Tibial nerve (tissue), 4 donors: ENCODE measurements around the gene HNRNPLL. TPM values are rescaled to one million over a fixed set of nuclear protein-coding genes. Genes with fewer than 3 reads are reported as not detected.

Experiments
- DNase-seq, 2 donors: peaks; one replicate each; pipeline ENCODE4 v3.0.0-alpha.2; 2019; ENCODE audit warnings: low spot score in 2 of 2
- H3K27ac ChIP-seq, 4 donors: fragments of 200-600 bp; sonication (generic) in 3 of 4; one replicate each; pipeline ENCODE4 v1.5.1; 2017 to 2019; ENCODE audit warnings: mild to moderate bottlenecking in 1 of 4
- H3K27me3 ChIP-seq, 2 donors: fragments of 200-600 bp; sonication (generic) in 1 of 2; one replicate each; pipeline versions ENCODE4 v1.5.1 to v1.6.0; 2017 to 2019
- H3K36me3 ChIP-seq, 3 donors: fragments of 200-600 bp; sonication (generic); one replicate each; pipeline ENCODE4 v1.5.1; 2018 to 2019
- H3K4me1 ChIP-seq, 4 donors: fragments of 200-600 bp; sonication (generic) in 3 of 4; one replicate each; pipeline ENCODE4 v1.5.1; 2017 to 2019
- H3K4me3 ChIP-seq, 4 donors: fragments of 200-600 bp; sonication (generic) in 3 of 4; one replicate each; pipeline ENCODE4 v1.5.1; 2017 to 2019; ENCODE audit warnings: mild to moderate bottlenecking in 1 of 4, moderate library complexity in 1 of 4
- H3K9me3 ChIP-seq, 4 donors: fragments of 200-600 bp; sonication (generic) in 3 of 4; one replicate each; pipeline ENCODE4 v1.5.1; 2017 to 2019
- EP300 ChIP-seq, 2 donors: sonication (generic); formaldehyde crosslinking; IDR thresholded peaks; one replicate each; pipeline ENCODE4 v1.6.1; 2017; ENCODE audit warnings: antibody characterized with exemption in 2 of 2, mild to moderate bottlenecking in 1 of 2
- POLR2A ChIP-seq, 2 donors: fragments of 450-650 bp; IDR thresholded peaks; one replicate each; pipeline ENCODE4 v1.6.1; 2017; ENCODE audit warnings: antibody characterized with exemption in 2 of 2, mild to moderate bottlenecking in 2 of 2, moderate library complexity in 2 of 2
- WGBS, 2 donors: methylation state at CpG; one replicate each; pipeline ENCODE4 v1.1.5; 2018; 5-methylcytosine and 5-hydroxymethylcytosine counted together
- total RNA-seq, 4 donors: library from RNA; depleted of rRNA; stranded (reverse); fragments of >200 nt; gene quantifications; one replicate each; pipeline ENCODE4 v1.1.0, GENCODE V29; 2016
- TF ChIP-seq, protein P1 (sequence below), 5 experiments: fragments of 200-600 bp in 3 of 5; fragments of 450-650 bp in 2 of 5; sonication (generic) in 3 of 5; IDR thresholded peaks; one replicate each; pipeline ENCODE4 v1.5.1; 2016 to 2019; ENCODE audit warnings: antibody characterized with exemption in 5 of 5, mild to moderate bottlenecking in 3 of 5, moderate library complexity in 2 of 5

HNRNPLL gene
- total RNA-seq, 4 donors from 2014 or later: 49.5 to 62.5 (median 53.5) TPM

GRCh38 chr2:38516122-38516521, 86.6 kb downstream of the HNRNPLL start:
- Histone ChIP-seq H3K27me3 (no peaks in the 10 kb centered on the region), H3K4me3 (no peak overlapping the region), H3K4me1 (no peaks in the 10 kb centered on the region), H3K27ac (peak overlapping the region in 2 of 4 donors; percentile 76 to 78), H3K9me3 (no peaks in the 10 kb centered on the region), H3K36me3 (no peaks in the 10 kb centered on the region)
- 73% methylated on average over 3 of the region's 3 CpGs for WGBS, 2 donors
- no peak for DNase-seq
- TF ChIP-seq POLR2A (IDR thresholded peaks at IDR 0.05): no peak
- no peak for TF ChIP-seq EP300 (IDR thresholded peaks at IDR 0.05)
- TF ChIP-seq, protein P1, sequence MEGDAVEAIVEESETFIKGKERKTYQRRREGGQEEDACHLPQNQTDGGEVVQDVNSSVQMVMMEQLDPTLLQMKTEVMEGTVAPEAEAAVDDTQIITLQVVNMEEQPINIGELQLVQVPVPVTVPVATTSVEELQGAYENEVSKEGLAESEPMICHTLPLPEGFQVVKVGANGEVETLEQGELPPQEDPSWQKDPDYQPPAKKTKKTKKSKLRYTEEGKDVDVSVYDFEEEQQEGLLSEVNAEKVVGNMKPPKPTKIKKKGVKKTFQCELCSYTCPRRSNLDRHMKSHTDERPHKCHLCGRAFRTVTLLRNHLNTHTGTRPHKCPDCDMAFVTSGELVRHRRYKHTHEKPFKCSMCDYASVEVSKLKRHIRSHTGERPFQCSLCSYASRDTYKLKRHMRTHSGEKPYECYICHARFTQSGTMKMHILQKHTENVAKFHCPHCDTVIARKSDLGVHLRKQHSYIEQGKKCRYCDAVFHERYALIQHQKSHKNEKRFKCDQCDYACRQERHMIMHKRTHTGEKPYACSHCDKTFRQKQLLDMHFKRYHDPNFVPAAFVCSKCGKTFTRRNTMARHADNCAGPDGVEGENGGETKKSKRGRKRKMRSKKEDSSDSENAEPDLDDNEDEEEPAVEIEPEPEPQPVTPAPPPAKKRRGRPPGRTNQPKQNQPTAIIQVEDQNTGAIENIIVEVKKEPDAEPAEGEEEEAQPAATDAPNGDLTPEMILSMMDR (IDR thresholded peaks at IDR 0.05): no peak

DNA sequence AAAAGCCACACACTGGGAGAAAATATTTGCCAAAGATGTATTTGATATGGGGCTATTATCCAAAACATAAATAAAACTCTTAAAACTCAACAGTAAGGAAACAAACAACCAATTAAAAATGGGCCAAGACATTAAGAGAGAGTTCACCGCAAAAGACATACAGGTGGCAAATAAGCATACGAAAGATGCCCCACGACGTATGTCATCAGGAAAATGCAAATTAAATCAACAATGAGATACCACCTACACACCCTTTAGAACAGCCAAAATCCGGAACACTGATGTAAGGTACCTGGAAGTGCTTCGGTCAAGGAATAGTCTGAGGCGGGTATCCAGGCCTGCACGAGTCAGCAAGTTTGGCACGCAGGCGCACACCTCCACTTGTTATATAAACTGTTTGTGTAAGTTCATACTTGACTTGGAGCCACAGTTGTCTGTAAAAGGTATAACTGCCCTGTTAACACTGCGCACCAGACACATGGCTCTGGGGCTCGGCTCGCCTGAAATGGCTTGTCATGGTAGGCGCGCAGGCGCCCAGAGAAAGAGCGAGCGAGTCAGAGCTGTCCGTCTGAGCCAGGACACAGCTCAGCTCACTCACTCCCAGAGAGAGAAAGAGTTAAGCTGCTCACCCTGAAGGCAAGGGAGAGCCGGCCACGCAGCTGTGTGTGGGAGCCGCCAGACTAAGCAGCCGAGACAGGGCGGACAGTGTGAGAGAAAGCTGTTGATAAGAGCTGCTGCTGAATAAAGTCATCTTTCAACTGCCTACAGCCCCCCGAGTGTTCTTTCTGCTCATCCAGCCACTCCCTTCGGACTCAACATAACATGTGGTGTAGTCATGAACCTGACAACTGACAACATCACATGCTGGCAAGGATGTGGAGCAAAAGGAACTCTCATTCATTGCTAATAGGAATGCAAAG, 87.3 kb downstream of the HNRNPLL start:
- Histone ChIP-seq H3K27me3 (no peaks in the 10 kb centered on the region), H3K36me3 (no peaks in the 10 kb centered on the region), H3K4me1 (no peaks in the 10 kb centered on the region), H3K9me3 (no peaks in the 10 kb centered on the region), H3K27ac (peak overlapping the region in 3 of 4 donors; percentile 32 to 78 (median 76)), H3K4me3 (peak overlapping the region in 2 of 4 donors; percentile 7 to 35)
- DNase-seq: peak in 1 of 2 donors; percentile 56
- 55 to 60% methylated on average over 23 to 26 of the region's 26 CpGs for WGBS, 2 donors
- TF ChIP-seq, protein P1 (IDR thresholded peaks at IDR 0.05): no peak
- TF ChIP-seq EP300 (IDR thresholded peaks at IDR 0.05): peak in 1 of 2 donors; percentile 33

GRCh38 chr2:38514603-38515154, 88.0 kb downstream of the HNRNPLL start:
- H3K4me3 ChIP-seq: no peak overlapping the region
- WGBS, 2 donors: 81 to 93% methylated on average over 3 of the region's 3 CpGs
- H3K27me3 ChIP-seq: no peaks in the 10 kb centered on the region
- no peak for DNase-seq
- TF ChIP-seq EP300 (IDR thresholded peaks at IDR 0.05) (no peak), POLR2A (IDR thresholded peaks at IDR 0.05) (no peak)
- TF ChIP-seq, protein P1 (IDR thresholded peaks at IDR 0.05): no peak
- H3K9me3 ChIP-seq: no peaks in the 10 kb centered on the region
- peaks cover 0 to 4% (median 0%) of the 10 kb centered on the region in 4 donors for H3K4me1 ChIP-seq
- H3K36me3 ChIP-seq: no peaks in the 10 kb centered on the region
- peak overlapping the region in 2 of 4 donors; percentile 76 to 78 for H3K27ac ChIP-seq

- Histone ChIP-seq H3K27ac (no peak overlapping the region), H3K9me3 (no peaks in the 10 kb centered on the region), H3K27me3 (no peaks in the 10 kb centered on the region), H3K36me3 (no peaks in the 10 kb centered on the region), H3K4me1 (peaks cover 0 to 23% (median 4%) of the 10 kb centered on the region in 4 donors), H3K4me3 (no peak overlapping the region)
- WGBS, 2 donors: 94 to 98% methylated on average over 3 of the region's 3 CpGs
- no peak for DNase-seq
- TF ChIP-seq, protein P1 (IDR thresholded peaks at IDR 0.05): no peak
- TF ChIP-seq POLR2A (IDR thresholded peaks at IDR 0.05): no peak
- TF ChIP-seq EP300 (IDR thresholded peaks at IDR 0.05): no peak
Measured at GRCh38 chr2:38512211-38512610, 90.5 kb downstream of the HNRNPLL start.

Other genes with a start within 250 kb of the HNRNPLL start
- 100 to 1,000 TPM in 1 of 4 donors, 10 to 100 TPM in 3; 63.1 to 108 (median 74.3) TPM for gene ATL2, start 225.7 kb downstream of the HNRNPLL start, total RNA-seq
- gene GALM, start 63.2 kb upstream of the HNRNPLL start, total RNA-seq: 10 to 100 TPM; 20.7 to 57.9 (median 34.2) TPM
- gene SRSF7, start 148.4 kb upstream of the HNRNPLL start, total RNA-seq: 10 to 100 TPM; 62.6 to 85.5 (median 80.9) TPM
- gene GEMIN6, start 175.3 kb upstream of the HNRNPLL start, total RNA-seq: 1 to 10 TPM; 1.4 to 9.8 (median 4.4) TPM